GM18499 (cell line): ENCODE data around the gene MAB21L2.

Source experiments
- ATAC-seq: cut with Tn5 transposase; IDR thresholded peaks from one replicate; pipeline ENCODE4 v1.9.1; 2021; ENCODE audit warnings: moderate number of reproducible peaks; ENCODE audit not compliant: insufficient read depth, unreplicated experiment

Gene MAB21L2

GRCh38 chr4:150599547-150599946 is 17.6 kb downstream of the MAB21L2 start:
- no peak for ATAC-seq

DNA sequence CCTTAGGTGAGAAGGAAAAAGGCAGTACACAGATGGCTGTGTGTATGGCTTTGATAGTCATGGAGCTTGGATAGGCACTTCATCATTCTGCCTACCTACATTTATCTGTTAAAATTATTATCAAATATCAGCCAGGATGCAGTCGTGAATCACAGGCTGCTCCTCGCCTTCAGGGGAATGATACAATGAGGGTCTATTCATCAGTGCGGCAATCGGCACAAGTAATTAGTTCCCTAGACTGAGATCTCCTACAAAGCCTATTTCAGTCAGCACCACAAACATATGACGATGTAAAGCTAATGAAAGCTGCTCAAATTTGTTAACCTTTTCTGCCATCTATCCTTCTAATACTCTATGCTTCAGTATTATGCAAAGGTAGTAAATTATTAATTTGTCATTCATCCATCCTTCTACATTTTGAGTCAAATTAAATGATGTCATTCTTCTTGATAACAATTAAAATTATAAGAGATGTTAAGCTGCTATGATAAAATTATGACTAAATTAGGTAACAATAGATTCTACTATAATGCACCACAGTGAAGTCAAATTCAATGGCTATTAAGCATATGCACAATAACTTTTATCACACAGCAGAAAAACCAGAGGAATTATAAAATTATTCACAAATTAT is 19.0 kb downstream of the MAB21L2 start:
- ATAC-seq: no peak

- ATAC-seq: no peak
These were observed 27.2 kb downstream of the MAB21L2 start for GRCh38 chr4:150609131-150609530.

GRCh38 chr4:150619042-150619441 is 37.1 kb downstream of the MAB21L2 start:
- no peak for ATAC-seq

DNA sequence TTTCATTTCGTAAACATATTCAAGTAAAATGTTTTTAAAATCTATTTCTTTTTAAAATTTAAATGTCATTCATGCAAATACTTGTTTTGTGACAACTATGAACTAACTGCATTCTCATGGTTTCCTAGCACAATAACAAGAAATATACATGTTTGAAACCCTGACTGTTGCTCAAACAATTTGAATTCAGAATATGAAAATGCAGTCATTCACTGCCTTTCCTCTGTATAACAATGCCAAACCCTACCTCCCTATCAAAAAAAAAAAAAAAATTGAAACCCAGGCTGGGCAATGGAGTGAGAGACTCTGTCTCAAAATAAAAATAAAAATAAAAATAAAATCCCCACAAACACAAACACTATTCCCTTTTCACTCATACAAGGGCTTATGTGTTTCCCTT is 42.1 kb downstream of the MAB21L2 start:
- no peak for ATAC-seq

DNA sequence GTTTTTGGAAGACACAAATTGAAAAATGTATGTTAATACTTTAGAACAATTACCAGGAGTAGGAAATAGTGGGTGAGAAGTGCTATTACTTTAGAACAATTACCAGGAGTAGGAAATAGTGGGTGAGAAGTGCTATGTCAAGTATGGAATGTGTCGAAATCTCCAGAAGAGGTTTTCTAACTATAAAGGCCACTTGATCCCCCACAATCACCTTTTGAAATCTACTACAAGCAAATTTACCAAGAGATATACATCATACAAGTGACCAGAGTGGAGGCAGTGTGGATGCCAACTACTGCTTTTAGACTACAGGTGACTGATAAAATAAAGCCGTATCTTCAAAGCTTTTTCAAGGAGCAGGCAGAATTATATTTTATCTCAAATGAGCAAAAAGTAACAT is 43.1 kb downstream of the MAB21L2 start:
- ATAC-seq: no peak

DNA sequence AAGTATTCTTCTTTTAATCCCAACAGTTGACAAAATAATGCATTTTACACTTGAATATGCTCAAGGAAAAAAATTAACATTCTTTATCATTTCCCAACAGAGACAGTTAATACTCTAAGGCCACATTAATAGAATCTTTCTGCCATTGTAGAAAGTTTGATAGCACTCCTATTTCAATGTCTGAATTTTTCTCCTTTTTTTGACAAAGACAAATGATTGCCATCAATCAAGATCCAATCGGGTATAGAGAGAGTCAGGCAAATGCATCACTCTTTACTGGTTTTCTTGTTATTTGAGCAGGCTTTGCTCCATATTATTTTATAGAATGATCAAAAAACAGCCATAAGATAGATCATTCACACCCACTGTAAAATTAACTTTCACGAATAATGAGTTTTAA is 46.1 kb downstream of the MAB21L2 start:
- ATAC-seq: no peak

- no peak for ATAC-seq
These were observed 50.7 kb downstream of the MAB21L2 start for GRCh38 chr4:150632639-150633038.
